ENCODE data around the gene LIF.

DNA sequence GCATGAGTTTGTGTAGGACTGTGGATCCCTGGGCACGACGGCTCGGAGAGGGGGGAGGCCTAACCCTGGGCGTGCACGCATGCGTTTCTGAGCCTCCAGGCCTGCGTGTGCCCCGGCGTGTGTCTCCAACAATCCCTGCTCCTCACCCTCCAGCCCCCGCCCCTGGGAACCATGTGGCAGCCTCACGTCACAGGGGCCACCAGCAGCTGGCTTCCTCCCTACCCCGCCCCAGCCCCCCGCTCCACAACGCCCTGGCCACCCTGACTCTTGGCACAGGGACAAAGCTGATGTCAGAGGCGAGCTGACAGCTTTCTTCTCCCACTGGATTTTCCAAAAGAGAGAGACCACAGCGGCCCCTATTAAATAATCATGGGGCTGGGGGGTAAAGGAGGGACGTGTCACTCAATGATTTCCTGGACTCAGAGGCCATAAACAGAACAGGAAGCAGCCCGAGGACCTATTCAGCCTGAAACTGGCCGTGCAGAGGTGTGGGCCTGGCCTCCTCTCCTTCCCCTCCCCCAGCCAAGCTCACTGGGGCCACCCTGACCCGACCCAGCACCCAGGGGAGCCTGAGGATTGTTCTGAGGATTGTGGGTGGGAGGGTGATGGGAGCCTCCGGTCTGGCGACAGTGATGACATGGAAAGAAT, 6.8 kb upstream of the LIF start:
- TF ChIP-seq, protein P1, sequence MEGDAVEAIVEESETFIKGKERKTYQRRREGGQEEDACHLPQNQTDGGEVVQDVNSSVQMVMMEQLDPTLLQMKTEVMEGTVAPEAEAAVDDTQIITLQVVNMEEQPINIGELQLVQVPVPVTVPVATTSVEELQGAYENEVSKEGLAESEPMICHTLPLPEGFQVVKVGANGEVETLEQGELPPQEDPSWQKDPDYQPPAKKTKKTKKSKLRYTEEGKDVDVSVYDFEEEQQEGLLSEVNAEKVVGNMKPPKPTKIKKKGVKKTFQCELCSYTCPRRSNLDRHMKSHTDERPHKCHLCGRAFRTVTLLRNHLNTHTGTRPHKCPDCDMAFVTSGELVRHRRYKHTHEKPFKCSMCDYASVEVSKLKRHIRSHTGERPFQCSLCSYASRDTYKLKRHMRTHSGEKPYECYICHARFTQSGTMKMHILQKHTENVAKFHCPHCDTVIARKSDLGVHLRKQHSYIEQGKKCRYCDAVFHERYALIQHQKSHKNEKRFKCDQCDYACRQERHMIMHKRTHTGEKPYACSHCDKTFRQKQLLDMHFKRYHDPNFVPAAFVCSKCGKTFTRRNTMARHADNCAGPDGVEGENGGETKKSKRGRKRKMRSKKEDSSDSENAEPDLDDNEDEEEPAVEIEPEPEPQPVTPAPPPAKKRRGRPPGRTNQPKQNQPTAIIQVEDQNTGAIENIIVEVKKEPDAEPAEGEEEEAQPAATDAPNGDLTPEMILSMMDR (IDR thresholded peaks at IDR 0.05): no peak
- TF ChIP-seq POLR2AphosphoS5 (IDR thresholded peaks at IDR 0.05; ENCODE audit: low read depth, low read length): no peak

Data from Panc1 (cell line).